GM12878 (cell line): ENCODE results near the gene DYNLL2.

Experiments
- BRCA1 ChIP-seq: IDR thresholded peaks from 2 replicates; pipeline ENCODE4 v1.6.1; 2011; ENCODE audit warnings: low read depth, low read length, improper control_type of control experiment
- FOXM1 ChIP-seq: IDR thresholded peaks from 2 replicates; pipeline ENCODE4 v1.6.1; 2012; ENCODE audit warnings: low read depth, mild to moderate bottlenecking, inconsistent platforms, low read length, moderate library complexity
- IRF3 ChIP-seq: fragments of 450-650 bp; IDR thresholded peaks from 2 replicates; pipeline ENCODE4 v1.6.1; 2014; ENCODE audit warnings: mild to moderate bottlenecking
- KLF5 ChIP-seq: fragments of 450-650 bp; IDR thresholded peaks from 2 replicates; pipeline ENCODE4 v1.6.1; 2014; ENCODE audit warnings: mild to moderate bottlenecking; ENCODE audit not compliant: partially characterized antibody
- POLR2AphosphoS5 ChIP-seq: IDR thresholded peaks from 2 replicates; pipeline ENCODE4 v1.6.1; 2011; ENCODE audit warnings: mild to moderate bottlenecking, low read length, inconsistent platforms
- SMC3 ChIP-seq: IDR thresholded peaks from 2 replicates; pipeline ENCODE4 v1.6.1; 2011; ENCODE audit warnings: low read length, improper control_type of control experiment, borderline replicate concordance
- SRF ChIP-seq, 2 experiments: IDR thresholded peaks; 2 replicates each; pipeline ENCODE4 v1.6.1; 2011; ENCODE audit warnings: low read depth in 2 of 2, low read length in 2 of 2, mild to moderate bottlenecking in 1 of 2, moderate library complexity in 1 of 2
- SUZ12 ChIP-seq: fragments of 200-600 bp; sonication (generic); IDR thresholded peaks from one replicate; pipeline ENCODE4 v1.6.1; 2018; ENCODE audit warnings: antibody characterized with exemption, mild to moderate bottlenecking; ENCODE audit not compliant: unreplicated experiment
- ZNF207 ChIP-seq: fragments of 450-650 bp; IDR thresholded peaks from 2 replicates; pipeline ENCODE4 v1.6.1; 2014; ENCODE audit warnings: antibody characterized with exemption, mild to moderate bottlenecking, borderline replicate concordance
- TF ChIP-seq, protein P1 (sequence below): IDR thresholded peaks from 2 replicates; pipeline ENCODE4 v1.6.1; 2012; ENCODE audit warnings: low read depth, low read length, improper control_type of control experiment
- TF ChIP-seq, protein P2 (sequence below): IDR thresholded peaks from 2 replicates; pipeline ENCODE4 v1.6.1; 2011; ENCODE audit warnings: low read depth, mild to moderate bottlenecking, low read length, moderate library complexity, borderline replicate concordance; ENCODE audit errors: extremely low read depth
- TF ChIP-seq, protein P3 (sequence below): IDR thresholded peaks from 2 replicates; pipeline ENCODE4 v1.6.1; 2012; ENCODE audit warnings: low read depth, low read length, improper control_type of control experiment
- TF ChIP-seq, protein P4 (sequence below), 3 experiments: IDR thresholded peaks in 2 of 3; conservative IDR thresholded peaks in 1 of 3; 2 replicates each; pipeline ENCODE4 v1.5.1; 2011; ENCODE audit warnings: low read depth in 3 of 3, low read length in 3 of 3, mild to moderate bottlenecking in 3 of 3, control low read depth in 2 of 3, moderate library complexity in 2 of 3, inconsistent platforms in 1 of 3, mixed read lengths in 1 of 3; ENCODE audit not compliant: control insufficient read depth in 2 of 3, insufficient read depth in 1 of 3; ENCODE audit errors: extremely low read depth in 1 of 3

- TF ChIP-seq ZNF207 (no peak), SUZ12 (no peak), IRF3 (no peak), BRCA1 (no peak), SMC3 (no peak), KLF5 (no peak), FOXM1 (no peak), SRF (IDR thresholded peaks at IDR 0.05; ENCODE audit: low read depth in 2 of 2, low read length in 2 of 2) (no peak), POLR2AphosphoS5 (peak; percentile 65; the same call in 1 of the 2 replicates)
- TF ChIP-seq, protein P1, sequence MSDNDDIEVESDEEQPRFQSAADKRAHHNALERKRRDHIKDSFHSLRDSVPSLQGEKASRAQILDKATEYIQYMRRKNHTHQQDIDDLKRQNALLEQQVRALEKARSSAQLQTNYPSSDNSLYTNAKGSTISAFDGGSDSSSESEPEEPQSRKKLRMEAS, result no peak
- TF ChIP-seq, protein P2, sequence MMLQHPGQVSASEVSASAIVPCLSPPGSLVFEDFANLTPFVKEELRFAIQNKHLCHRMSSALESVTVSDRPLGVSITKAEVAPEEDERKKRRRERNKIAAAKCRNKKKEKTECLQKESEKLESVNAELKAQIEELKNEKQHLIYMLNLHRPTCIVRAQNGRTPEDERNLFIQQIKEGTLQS, result no peak
- TF ChIP-seq, protein P3, sequence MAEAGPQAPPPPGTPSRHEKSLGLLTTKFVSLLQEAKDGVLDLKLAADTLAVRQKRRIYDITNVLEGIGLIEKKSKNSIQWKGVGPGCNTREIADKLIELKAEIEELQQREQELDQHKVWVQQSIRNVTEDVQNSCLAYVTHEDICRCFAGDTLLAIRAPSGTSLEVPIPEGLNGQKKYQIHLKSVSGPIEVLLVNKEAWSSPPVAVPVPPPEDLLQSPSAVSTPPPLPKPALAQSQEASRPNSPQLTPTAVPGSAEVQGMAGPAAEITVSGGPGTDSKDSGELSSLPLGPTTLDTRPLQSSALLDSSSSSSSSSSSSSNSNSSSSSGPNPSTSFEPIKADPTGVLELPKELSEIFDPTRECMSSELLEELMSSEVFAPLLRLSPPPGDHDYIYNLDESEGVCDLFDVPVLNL, result no peak
- TF ChIP-seq, protein P4, sequence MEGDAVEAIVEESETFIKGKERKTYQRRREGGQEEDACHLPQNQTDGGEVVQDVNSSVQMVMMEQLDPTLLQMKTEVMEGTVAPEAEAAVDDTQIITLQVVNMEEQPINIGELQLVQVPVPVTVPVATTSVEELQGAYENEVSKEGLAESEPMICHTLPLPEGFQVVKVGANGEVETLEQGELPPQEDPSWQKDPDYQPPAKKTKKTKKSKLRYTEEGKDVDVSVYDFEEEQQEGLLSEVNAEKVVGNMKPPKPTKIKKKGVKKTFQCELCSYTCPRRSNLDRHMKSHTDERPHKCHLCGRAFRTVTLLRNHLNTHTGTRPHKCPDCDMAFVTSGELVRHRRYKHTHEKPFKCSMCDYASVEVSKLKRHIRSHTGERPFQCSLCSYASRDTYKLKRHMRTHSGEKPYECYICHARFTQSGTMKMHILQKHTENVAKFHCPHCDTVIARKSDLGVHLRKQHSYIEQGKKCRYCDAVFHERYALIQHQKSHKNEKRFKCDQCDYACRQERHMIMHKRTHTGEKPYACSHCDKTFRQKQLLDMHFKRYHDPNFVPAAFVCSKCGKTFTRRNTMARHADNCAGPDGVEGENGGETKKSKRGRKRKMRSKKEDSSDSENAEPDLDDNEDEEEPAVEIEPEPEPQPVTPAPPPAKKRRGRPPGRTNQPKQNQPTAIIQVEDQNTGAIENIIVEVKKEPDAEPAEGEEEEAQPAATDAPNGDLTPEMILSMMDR (IDR thresholded peaks at IDR 0.05 in 2 of 3, conservative IDR thresholded peaks at IDR 0.05 in 1 of 3; ENCODE audit: control insufficient read depth in 2 of 3, extremely low read depth in 1 of 3, insufficient read depth in 1 of 3, low read depth in 3 of 3, low read length in 3 of 3), result no peak
Observed at GRCh38 chr17:58091024-58091567, 7.9 kb downstream of the DYNLL2 start.
